Common myeloid progenitor, CD34-positive (primary cell): Measurements from ENCODE around the gene ITM2B.

Experiments
- CTCF ChIA-PET: fragments of 350-600 bp; sonication (Branson Sonifier 250); formaldehyde crosslinking; loops from one replicate; lab custom pipeline; 2021; ENCODE audit warnings: antibody characterized with exemption; lab: Charles Lee
- POLR2A ChIA-PET: fragments of 350-600 bp; sonication (Branson Sonifier 250); formaldehyde crosslinking; loops from one replicate; lab custom pipeline; 2021; ENCODE audit warnings: antibody characterized with exemption; lab: Charles Lee
- DNase-seq, 3 donors: peaks; one replicate each; pipeline versions ENCODE4 v3.0.0 to v3.0.0-alpha.2; 2013
- H3K27ac ChIP-seq, 2 experiments: 1 replicate in 1 of 2; 2 replicates in 1 of 2; pipeline ENCODE4 v1.7.0; 2013; ENCODE audit warnings: inconsistent platforms in 2 of 2, low read length in 2 of 2, mild to moderate bottlenecking in 2 of 2, low read depth in 1 of 2, moderate library complexity in 1 of 2; ENCODE audit not compliant: severe bottlenecking in 2 of 2, insufficient read depth in 1 of 2, poor library complexity in 1 of 2
- H3K27me3 ChIP-seq, 5 experiments: replicated peaks in 2 of 5; 1 replicate in 3 of 5; 2 replicates in 2 of 5; pipeline versions ENCODE4 v1.6.1 to v1.7.0; 2013; ENCODE audit warnings: low read length in 4 of 5, mild to moderate bottlenecking in 2 of 5, moderate library complexity in 2 of 5, inconsistent platforms in 1 of 5; ENCODE audit not compliant: insufficient read depth in 5 of 5, control insufficient read depth in 4 of 5
- H3K36me3 ChIP-seq, 4 experiments: 1 replicate in 2 of 4; 2 replicates in 2 of 4; pipeline versions ENCODE4 v1.6.1 to v1.7.0; 2013; ENCODE audit warnings: low read length in 3 of 4, control low read depth in 1 of 4, mild to moderate bottlenecking in 1 of 4; ENCODE audit not compliant: control insufficient read depth in 4 of 4, insufficient read depth in 4 of 4
- H3K4me1 ChIP-seq, 4 experiments: 1 replicate in 3 of 4; 2 replicates in 1 of 4; pipeline versions ENCODE4 v1.6.1 to v1.7.1; 2013; ENCODE audit warnings: low read length in 3 of 4, mild to moderate bottlenecking in 3 of 4, control low read depth in 1 of 4, inconsistent platforms in 1 of 4, moderate library complexity in 1 of 4; ENCODE audit not compliant: control insufficient read depth in 4 of 4, insufficient read depth in 4 of 4; ENCODE audit errors: control extremely low read depth in 1 of 4
- H3K4me3 ChIP-seq, 7 experiments: 1 replicate in 4 of 7; 2 replicates in 3 of 7; pipeline versions ENCODE4 v1.5.1 to v1.7.0; 2013; ENCODE audit warnings: mild to moderate bottlenecking in 7 of 7, low read length in 6 of 7, moderate library complexity in 6 of 7, inconsistent platforms in 2 of 7, low read depth in 2 of 7, control low read depth in 1 of 7; ENCODE audit not compliant: insufficient read depth in 4 of 7, control insufficient read depth in 1 of 7; ENCODE audit errors: extremely low read depth in 1 of 7
- H3K9me3 ChIP-seq, 5 experiments: 1 replicate in 4 of 5; 2 replicates in 1 of 5; pipeline versions ENCODE4 v1.6.1 to v1.7.1; 2013; ENCODE audit warnings: low read length in 4 of 5, mild to moderate bottlenecking in 2 of 5, inconsistent platforms in 1 of 5, low read depth in 1 of 5, moderate library complexity in 1 of 5; ENCODE audit not compliant: control insufficient read depth in 4 of 5, insufficient read depth in 2 of 5; ENCODE audit errors: control extremely low read depth in 1 of 5
- WGBS: methylation state at CpG from one replicate; pipeline ENCODE4 v1.1.5; 2013; ENCODE audit not compliant: insufficient coverage; 5-methylcytosine and 5-hydroxymethylcytosine counted together

The ITM2B gene

DNA sequence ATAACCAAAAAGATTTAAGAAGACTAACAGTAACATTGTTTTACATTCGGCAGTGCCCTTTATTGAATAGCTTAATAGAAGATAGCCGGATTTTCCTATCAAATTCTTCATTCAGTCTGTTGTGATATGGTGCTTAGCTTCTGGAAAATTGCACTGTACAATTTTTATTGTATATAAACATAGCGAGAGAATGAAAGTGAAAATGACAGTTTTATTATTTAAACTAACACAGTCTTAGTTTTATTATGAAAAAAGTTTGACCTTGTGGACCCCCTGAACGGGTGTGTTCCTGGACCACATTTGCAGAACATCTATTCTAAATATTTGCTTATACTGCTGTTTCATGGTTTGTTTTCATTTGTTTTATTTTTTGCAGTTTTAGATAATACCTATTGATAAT, 8.6 kb downstream of the ITM2B start:
- POLR2A ChIA-PET, result no interaction called here
- Histone ChIP-seq H3K4me1 (peaks cover 7 to 16% (median 10%) of the 10 kb centered on the region in 4 experiments), H3K9me3 (no peaks in the 10 kb centered on the region), H3K27me3 (no peaks in the 10 kb centered on the region), H3K36me3 (peaks cover 6 to 14% (median 9%) of the 10 kb centered on the region in 4 experiments), H3K27ac (no peak overlapping the region), H3K4me3 (no peak overlapping the region)
- no CpG with 5 or more reads among the region's 4 CpGs for WGBS
- DNase-seq, result no peak
- CTCF ChIA-PET, result interaction anchor here (0.7 to 1.0 kb wide), 2 partner anchors 59 to 147 kb away, joined by 3 read pairs; partner anchors contain the start of gene MED4

DNA sequence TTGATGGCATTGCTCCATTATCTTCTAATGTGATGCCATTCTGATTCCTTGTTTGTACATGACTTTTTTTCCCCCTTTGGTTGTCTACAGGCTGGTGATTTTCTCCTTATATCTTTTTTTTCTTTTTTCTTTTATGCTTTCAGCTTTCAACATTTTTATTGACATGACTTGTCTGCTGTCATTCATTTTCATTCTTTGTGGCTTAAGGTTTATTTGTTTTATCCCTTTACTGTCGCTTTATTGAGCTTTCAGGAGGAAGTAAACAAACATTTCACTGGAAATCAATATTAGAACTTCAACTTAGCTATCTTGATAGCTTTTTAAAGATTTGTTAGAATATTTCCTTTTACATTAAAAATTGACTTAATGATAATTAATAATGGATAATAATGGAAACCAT, 9.7 kb downstream of the ITM2B start:
- no CpG with 5 or more reads among the region's 1 CpG for WGBS
- H3K27ac ChIP-seq, result no peak overlapping the region

DNA sequence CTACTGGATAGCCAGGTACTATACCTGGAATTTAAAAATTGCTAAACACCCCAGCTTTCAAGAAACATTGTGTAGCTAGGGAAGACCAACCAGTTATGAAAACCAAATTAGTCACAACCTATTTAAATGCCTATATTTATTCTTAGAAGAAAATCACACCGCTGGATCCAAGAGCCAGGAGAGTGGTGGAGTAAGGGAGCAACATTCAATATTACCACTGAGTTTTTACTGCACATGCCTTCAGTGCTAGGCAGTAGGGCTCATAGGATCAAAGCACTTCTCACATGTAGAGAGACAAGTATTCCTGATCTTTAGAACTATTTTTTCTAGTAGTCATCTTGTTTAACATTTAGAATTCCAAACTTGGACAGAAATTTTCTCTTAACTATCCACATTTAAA, 11.2 kb downstream of the ITM2B start:
- H3K4me1 ChIP-seq, result peaks cover 0 to 4% (median 0%) of the 10 kb centered on the region in 4 experiments
- no peaks in the 10 kb centered on the region for H3K9me3 ChIP-seq
- no peak for DNase-seq
- no peaks in the 10 kb centered on the region for H3K27me3 ChIP-seq
- no CpG with 5 or more reads among the region's 1 CpG for WGBS
- POLR2A ChIA-PET, result no interaction called here
- peaks cover 6 to 12% (median 9%) of the 10 kb centered on the region in 4 experiments for H3K36me3 ChIP-seq
- H3K27ac ChIP-seq, result peak overlapping the region in 1 of 2 experiments; percentile 0
- CTCF ChIA-PET, result interaction anchor here (1.1 kb wide), 1 partner anchor 9 kb away, joined by 4 read pairs; no protein-coding TSS in a partner anchor
- H3K4me3 ChIP-seq, result no peak overlapping the region

More for the DNA sequence above, 9.7 kb downstream of the ITM2B start:
- no peaks in the 10 kb centered on the region for H3K27me3 ChIP-seq
- DNase-seq, result no peak
- H3K9me3 ChIP-seq, result no peaks in the 10 kb centered on the region
- CTCF ChIA-PET, result no interaction called here
- H3K36me3 ChIP-seq, result peaks cover 6 to 14% (median 9%) of the 10 kb centered on the region in 4 experiments
- H3K4me3 ChIP-seq, result no peak overlapping the region
- POLR2A ChIA-PET, result interaction anchor here (0.9 kb wide), 1 partner anchor 1092 kb away, joined by 3 read pairs; no protein-coding TSS in a partner anchor
- H3K4me1 ChIP-seq, result peaks cover 0 to 7% (median 3%) of the 10 kb centered on the region in 4 experiments

DNA sequence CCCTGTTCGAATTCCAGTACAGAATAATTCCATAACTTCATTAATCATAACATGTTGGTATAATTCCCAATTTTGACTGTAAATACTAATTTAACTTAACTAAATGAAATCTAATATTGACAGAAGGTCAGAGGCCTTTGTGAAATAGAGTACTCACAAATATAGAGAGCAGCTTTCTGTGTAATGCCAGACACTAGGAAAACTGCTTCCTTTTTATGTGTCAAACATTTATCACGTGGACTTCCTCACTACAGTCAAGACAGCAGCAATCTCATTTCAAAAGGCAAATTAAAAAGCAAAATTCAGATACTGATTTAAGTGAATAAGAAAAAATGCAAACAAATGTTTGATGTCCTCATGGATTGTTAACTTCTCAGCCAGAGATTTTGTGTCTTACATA, 13.1 kb downstream of the ITM2B start:
- CTCF ChIA-PET, result interaction anchor here (1.7 kb wide), 2 partner anchors 45 to 98 kb away, joined by 3 read pairs; no protein-coding TSS in a partner anchor

DNA sequence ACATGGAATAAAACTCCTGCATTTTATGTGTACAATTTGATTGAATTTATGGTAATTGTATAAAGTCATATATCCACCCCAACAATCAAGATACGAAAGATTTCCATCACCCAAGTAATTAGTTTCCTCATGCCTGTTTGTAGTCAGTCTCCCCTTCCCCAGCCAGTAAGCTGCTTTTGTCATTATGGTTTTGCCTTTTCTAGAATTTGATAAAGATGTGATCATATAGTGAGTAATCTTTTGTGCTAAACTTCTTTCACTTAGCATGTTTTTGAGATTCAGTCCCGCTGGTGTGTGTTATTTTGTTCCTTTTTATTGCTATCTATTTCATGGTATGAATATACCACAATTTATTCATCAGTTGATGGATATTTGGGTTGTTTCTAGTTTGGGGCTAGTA, 16.0 kb downstream of the ITM2B start:
- H3K4me3 ChIP-seq, result no peak overlapping the region
- no peak for DNase-seq
- peaks cover 0 to 12% (median 6%) of the 10 kb centered on the region in 4 experiments for H3K36me3 ChIP-seq
- CTCF ChIA-PET, result no interaction called here
- H3K27ac ChIP-seq, result no peak overlapping the region
- POLR2A ChIA-PET, result no interaction called here
- H3K27me3 ChIP-seq, result no peaks in the 10 kb centered on the region
- H3K9me3 ChIP-seq, result no peaks in the 10 kb centered on the region
- WGBS, result no CpG with 5 or more reads among the region's 2 CpGs
- H3K4me1 ChIP-seq, result peaks cover 0 to 4% (median 0%) of the 10 kb centered on the region in 4 experiments

More for the DNA sequence above, 13.1 kb downstream of the ITM2B start:
- DNase-seq, result no peak
- peaks cover 0 to 12% (median 2%) of the 10 kb centered on the region in 4 experiments for H3K36me3 ChIP-seq
- H3K4me3 ChIP-seq, result no peak overlapping the region
- no peaks in the 10 kb centered on the region for H3K9me3 ChIP-seq
- peaks cover 0 to 4% (median 0%) of the 10 kb centered on the region in 4 experiments for H3K4me1 ChIP-seq
- no peaks in the 10 kb centered on the region for H3K27me3 ChIP-seq
- no CpG with 5 or more reads among the region's 2 CpGs for WGBS
- H3K27ac ChIP-seq, result no peak overlapping the region
- POLR2A ChIA-PET, result no interaction called here

DNA sequence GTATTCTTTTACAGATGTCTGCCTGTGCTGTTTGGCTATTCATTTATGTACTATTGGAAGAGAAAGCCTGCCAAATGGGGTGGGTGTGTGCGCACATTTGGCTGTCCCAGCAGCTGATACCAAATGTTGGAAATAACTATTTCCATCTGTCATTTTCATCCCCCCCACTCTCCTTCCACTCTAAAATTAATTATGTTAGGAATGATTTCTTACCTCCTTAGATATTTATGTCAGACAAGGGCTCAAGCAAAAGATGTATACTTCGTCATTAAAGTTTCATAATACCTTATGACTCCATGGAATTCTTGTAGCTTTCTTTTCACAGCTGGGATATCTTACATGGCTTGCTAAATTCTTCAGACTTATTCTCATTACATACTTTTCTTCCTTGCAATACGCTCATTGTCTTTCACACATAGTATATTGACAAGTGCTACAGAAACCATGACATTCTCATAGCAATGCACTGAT, 18.6 kb downstream of the ITM2B start:
- Histone ChIP-seq H3K36me3 (peaks cover 7 to 29% (median 24%) of the 10 kb centered on the region in 4 experiments), H3K4me1 (no peaks in the 10 kb centered on the region), H3K27me3 (no peaks in the 10 kb centered on the region), H3K9me3 (no peaks in the 10 kb centered on the region), H3K27ac (no peak overlapping the region), H3K4me3 (no peak overlapping the region)
- WGBS, result 100% methylated on average over 2 of the region's 3 CpGs
- DNase-seq, result no peak
- ChIA-PET CTCF (interaction anchor here (0.7 to 1.5 kb wide), 2 partner anchors 16 to 124 kb away, joined by 3 to 6 read pairs; no protein-coding TSS in a partner anchor), POLR2A (interaction anchor here (1.1 kb wide), 2 partner anchors 8 to 12 kb away, joined by 3 read pairs; no protein-coding TSS in a partner anchor)

DNA sequence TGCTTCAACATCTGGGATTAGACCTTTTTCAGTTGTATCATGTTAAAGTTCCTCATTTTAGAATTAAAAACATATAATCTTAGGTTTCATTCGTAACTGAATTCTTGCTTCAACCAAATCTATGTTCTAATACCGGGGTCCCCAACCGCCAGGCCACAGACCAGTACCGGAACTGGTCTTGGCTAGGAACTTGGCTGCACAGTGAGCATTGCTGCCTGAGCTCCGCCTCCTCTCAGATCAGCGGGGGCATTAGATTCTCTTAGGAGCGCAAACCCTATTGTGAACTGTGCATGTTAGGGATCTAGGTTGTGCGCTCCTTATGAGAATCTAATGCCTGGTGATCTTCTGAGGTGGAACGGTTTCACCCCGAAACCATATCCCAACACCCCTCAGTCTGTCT, 19.2 kb downstream of the ITM2B start:
- Histone ChIP-seq H3K36me3 (peaks cover 10 to 32% (median 26%) of the 10 kb centered on the region in 4 experiments), H3K4me1 (no peaks in the 10 kb centered on the region), H3K9me3 (no peaks in the 10 kb centered on the region), H3K27ac (no peak overlapping the region), H3K4me3 (no peak overlapping the region), H3K27me3 (no peaks in the 10 kb centered on the region)
- DNase-seq, result no peak
- WGBS, result 91% methylated on average over 8 of the region's 10 CpGs
- CTCF ChIA-PET, result interaction anchor here (1.5 kb wide), 1 partner anchor 31 kb away, joined by 4 read pairs; no protein-coding TSS in a partner anchor
- POLR2A ChIA-PET, result interaction anchor here (1.1 kb wide), 1 partner anchor 9 kb away, joined by 3 read pairs; no protein-coding TSS in a partner anchor
